A549 treated with GW870086 at 1 μM for 4 hours (cell line): Measurements from ENCODE around the gene SUSD4. TPM values are rescaled to one million over a fixed set of nuclear protein-coding genes. Genes with fewer than 3 reads are reported as not detected.

Experiments
- total RNA-seq: library from RNA; stranded (reverse); fragments of 200-300 nt; extraction: Qiagen RNA extraction; gene quantifications from 5 replicates; pipeline ENCODE4 v1.2.3, GENCODE V29; 2022; ENCODE audit warnings: low read depth

Gene SUSD4, protein sequence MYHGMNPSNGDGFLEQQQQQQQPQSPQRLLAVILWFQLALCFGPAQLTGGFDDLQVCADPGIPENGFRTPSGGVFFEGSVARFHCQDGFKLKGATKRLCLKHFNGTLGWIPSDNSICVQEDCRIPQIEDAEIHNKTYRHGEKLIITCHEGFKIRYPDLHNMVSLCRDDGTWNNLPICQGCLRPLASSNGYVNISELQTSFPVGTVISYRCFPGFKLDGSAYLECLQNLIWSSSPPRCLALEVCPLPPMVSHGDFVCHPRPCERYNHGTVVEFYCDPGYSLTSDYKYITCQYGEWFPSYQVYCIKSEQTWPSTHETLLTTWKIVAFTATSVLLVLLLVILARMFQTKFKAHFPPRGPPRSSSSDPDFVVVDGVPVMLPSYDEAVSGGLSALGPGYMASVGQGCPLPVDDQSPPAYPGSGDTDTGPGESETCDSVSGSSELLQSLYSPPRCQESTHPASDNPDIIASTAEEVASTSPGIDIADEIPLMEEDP
- total RNA-seq: 0.62 to 1.1 TPM (median 0.73 TPM) in 5 replicates

DNA sequence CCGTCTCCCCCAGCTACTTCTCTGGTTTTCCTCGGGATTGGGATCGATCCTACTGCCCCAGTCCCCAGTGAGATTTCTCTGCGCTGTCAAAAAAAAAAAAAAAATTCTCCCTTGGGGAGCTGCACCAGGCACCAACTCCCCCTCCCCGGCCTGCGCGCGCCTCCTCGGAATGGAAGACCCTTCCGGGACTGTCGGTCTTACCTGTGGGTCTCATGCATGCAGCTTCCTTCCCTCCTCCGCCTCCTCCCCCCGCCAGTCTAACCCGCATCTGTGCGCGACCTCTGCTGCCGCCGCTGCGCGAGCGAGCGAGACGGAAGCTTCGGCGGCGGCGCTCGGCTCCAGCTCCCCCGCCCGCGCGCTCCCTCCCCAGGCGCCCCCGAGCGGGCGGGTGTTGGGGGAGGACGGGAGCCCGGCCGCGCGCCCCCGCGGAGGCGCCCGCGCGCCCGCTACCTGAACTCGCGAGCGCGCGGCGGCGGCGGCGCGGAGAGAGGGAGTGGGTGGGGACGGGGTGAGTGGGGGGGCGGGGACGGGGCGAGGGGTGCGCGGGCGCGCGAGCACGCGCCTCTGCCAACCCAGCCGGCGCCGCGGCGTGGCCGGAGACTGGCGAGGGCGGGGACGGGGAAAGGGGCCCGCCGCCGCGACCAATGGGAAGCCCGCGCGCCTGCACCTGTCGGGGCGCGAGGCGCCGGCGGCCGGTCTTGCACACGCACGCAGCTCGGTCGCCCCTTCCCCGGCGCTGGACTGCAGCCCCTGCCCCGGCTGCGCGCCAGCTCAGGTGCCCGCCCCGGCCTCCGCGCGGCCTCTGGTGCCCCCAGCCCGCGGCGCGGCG is at the start of gene SUSD4:
SUSD4 (minus strand) TSS at position 321 of the 829 bp plus-strand sequence. CDS start 751 bp downstream, outside the sequence.

DNA sequence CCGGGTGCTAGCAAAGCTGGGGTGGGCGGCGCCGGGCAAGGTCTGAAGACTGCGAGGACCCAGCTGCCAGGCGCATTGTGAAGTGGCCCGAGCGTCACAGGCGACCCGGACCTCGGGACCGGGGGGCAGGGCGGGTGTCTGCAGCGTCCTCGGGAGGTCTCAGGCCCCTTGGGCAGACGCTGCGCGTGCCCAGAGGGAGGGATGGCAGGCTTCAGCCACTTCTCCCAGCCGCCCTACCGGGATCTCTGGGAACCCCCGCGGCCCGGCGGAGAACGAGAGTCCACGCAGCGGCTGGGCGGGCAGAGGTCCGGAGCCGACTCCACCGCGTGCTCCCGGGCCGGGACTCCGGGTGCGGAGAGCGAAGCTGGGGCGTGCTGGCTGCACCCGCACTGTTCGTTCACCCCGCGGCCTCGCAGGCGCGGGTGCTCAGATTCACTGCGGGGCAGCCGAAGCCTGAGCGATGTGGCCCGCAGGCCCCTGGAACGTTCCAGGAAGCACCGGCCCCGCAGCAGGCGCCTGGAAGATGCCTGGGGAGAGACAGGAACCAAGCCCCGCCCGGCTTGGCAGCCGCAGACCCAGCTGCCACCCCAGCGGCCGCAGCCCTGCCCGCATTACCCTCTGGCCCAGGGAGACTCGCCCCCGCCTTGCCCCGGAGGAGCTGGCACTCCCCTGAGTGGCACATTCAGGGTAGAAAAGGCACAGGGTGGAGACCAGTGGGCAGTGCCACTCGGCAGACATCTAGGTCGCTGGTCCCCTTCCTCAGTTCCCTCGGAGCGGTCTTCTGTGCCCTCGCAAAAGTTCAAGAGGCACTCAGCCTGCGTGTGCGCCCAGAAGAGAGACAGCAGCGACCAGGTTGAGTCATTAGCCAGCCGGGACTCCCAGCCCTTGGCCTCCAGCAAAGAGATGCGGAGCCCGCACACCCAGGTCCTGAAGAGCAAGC is 29.6 kb upstream of the SUSD4 start, which contains the start of gene CCDC185:
CCDC185 (plus strand) TSS at position 141 of the 940 bp plus-strand sequence; CDS start at position 202, 61 bp downstream.

Other genes starting within 250 kb of the SUSD4 start
- gene TLR5, start 220.9 kb downstream of the SUSD4 start, total RNA-seq: 0.05 to 0.58 TPM (median 0.24 TPM) in 5 replicates
- gene CCDC185, start 29.2 kb upstream of the SUSD4 start, total RNA-seq: 0.06 to 0.14 TPM (median 0.08 TPM) in 3 of 5 replicates, not detected in the others